ENCODE data around the gene ALPL. TPM values are rescaled to one million over a fixed set of nuclear protein-coding genes. Genes with fewer than 3 reads are reported as not detected.

Gene ALPL
- total and polyA plus RNA-seq, 4 donors: 3.3 to 93.1 (median 40.7) TPM

DNA sequence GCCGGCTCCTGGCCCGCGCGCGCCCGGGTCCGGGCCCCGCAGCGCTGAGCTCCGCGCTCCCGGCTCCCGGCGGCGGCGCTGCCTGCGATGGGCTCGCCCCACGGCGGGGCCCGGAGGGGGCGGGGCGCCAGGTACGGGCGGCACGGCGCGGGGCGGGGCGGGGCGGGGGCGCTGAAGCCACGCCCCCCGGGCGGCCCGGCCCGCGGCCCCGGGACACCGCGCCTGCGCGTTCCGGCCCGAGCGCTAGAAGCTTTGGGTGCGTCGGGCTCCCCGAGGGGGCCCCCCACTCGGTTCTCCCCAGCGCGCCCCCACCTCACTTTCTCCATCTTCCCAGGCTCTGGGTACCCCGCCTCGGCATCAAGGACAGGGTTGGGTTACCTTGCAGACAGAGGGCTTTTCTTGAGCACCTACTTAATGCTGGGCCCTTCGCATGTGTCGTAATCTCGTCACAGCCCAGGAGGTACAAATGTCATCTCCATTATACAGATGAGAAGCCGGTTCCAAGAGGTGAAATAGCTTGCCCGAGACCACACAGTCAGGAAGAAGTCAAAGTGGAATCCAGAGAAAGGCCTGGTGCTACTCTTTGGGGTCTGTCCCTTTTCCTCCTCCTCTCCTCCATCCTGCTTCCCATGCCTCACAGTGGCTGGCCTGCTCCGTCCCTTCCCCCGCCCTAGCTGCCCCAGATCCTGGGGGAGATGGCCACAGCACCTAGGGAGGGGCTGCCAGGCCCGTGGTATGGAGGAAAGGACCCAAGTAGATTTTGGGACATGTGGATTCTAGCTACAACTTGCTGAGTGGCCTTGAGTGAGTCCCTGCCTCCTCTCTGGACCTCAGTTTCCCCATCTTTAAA is 113.5 kb downstream of the ALPL start:
- TF ChIP-seq JUND (IDR thresholded peaks at IDR 0.05) (no peak), RXRA (IDR thresholded peaks at IDR 0.05) (no peak), REST (IDR thresholded peaks at IDR 0.05) (no peak), HNF4A (conservative IDR thresholded peaks at IDR 0.05) (no peak), SP1 (IDR thresholded peaks at IDR 0.05) (no peak), RAD21 (IDR thresholded peaks at IDR 0.05) (no peak), CTCF (IDR thresholded peaks at IDR 0.05; ENCODE audit: low read depth, low read length, missing input control) (no peak)
- TF ChIP-seq, protein P1, sequence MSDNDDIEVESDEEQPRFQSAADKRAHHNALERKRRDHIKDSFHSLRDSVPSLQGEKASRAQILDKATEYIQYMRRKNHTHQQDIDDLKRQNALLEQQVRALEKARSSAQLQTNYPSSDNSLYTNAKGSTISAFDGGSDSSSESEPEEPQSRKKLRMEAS (IDR thresholded peaks at IDR 0.05): no peak
- H3K27me3 ChIP-seq (ENCODE audit: control insufficient read depth in 4 of 4, insufficient read depth in 4 of 4, low read length in 3 of 4): no peaks in the 10 kb centered on the region
- H3K4me1 ChIP-seq (ENCODE audit: control insufficient read depth in 4 of 4, insufficient read depth in 4 of 4, low read length in 3 of 4): peaks cover 21 to 49% (median 46%) of the 10 kb centered on the region in 4 donors
- H3K4me3 ChIP-seq (ENCODE audit: low read depth in 1 of 3, low read length in 3 of 3): peak overlapping the region in 2 of 3 donors; percentile 0 to 66
- no peaks in the 10 kb centered on the region for H3K36me3 ChIP-seq (ENCODE audit: control insufficient read depth in 4 of 4, insufficient read depth in 3 of 4, low read depth in 1 of 4, low read length in 3 of 4)
- peak overlapping the region; percentile 6 to 53 for H3K9ac ChIP-seq (ENCODE audit: low read depth in 1 of 2, low read length in 2 of 2)
- no peaks in the 10 kb centered on the region for H3K9me3 ChIP-seq (ENCODE audit: control insufficient read depth in 4 of 4, low read length in 3 of 4)
- 6% methylated on average over 62 of the region's 62 CpGs for WGBS
- H3K27ac ChIP-seq (ENCODE audit: low read depth in 1 of 2, low read length in 2 of 2): peak overlapping the region; percentile 78 to 91
- peak; percentile 75 for DNase-seq (ENCODE audit: low spot score)

GRCh38 chr1:21623410-21623961 is 114.3 kb downstream of the ALPL start:
- Histone ChIP-seq H3K9ac (ENCODE audit: low read depth in 1 of 2, low read length in 2 of 2) (peak overlapping the region; percentile 6 to 53), H3K9me3 (ENCODE audit: control insufficient read depth in 4 of 4, low read length in 3 of 4) (no peaks in the 10 kb centered on the region), H3K36me3 (ENCODE audit: control insufficient read depth in 4 of 4, insufficient read depth in 3 of 4, low read depth in 1 of 4, low read length in 3 of 4) (no peaks in the 10 kb centered on the region), H3K4me1 (ENCODE audit: control insufficient read depth in 4 of 4, insufficient read depth in 4 of 4, low read length in 3 of 4) (peaks cover 21 to 49% (median 46%) of the 10 kb centered on the region in 4 donors), H3K4me3 (ENCODE audit: low read depth in 1 of 3, low read length in 3 of 3) (peak overlapping the region; percentile 0 to 51 (median 1)), H3K27me3 (ENCODE audit: control insufficient read depth in 4 of 4, insufficient read depth in 4 of 4, low read length in 3 of 4) (no peaks in the 10 kb centered on the region), H3K27ac (ENCODE audit: low read depth in 1 of 2, low read length in 2 of 2) (peak overlapping the region; percentile 78 to 91)
- TF ChIP-seq EGR1 (IDR thresholded peaks at IDR 0.05; ENCODE audit: low read depth in 2 of 2) (peak in 1 of 2 donors; percentile 82), REST (IDR thresholded peaks at IDR 0.05) (peak; percentile 89), FOXA2 (IDR thresholded peaks at IDR 0.05) (peak; percentile 83), TAF1 (conservative IDR thresholded peaks at IDR 0.05) (no peak), JUND (IDR thresholded peaks at IDR 0.05) (peak in 1 of 2 donors; percentile 73), GABPA (IDR thresholded peaks at IDR 0.05 in 1 of 2, conservative IDR thresholded peaks at IDR 0.05 in 1 of 2) (peak in 1 of 2 donors; percentile 71), RXRA (IDR thresholded peaks at IDR 0.05) (peak; percentile 35 to 88), ATF3 (IDR thresholded peaks at IDR 0.05) (no peak), SP1 (IDR thresholded peaks at IDR 0.05) (peak; percentile 86), FOXA1 (IDR thresholded peaks at IDR 0.05) (peak; percentile 71), HNF4A (conservative IDR thresholded peaks at IDR 0.05) (peak; percentile 47 to 70), YY1 (IDR thresholded peaks at IDR 0.05) (peak; percentile 93), RAD21 (IDR thresholded peaks at IDR 0.05) (peak in 1 of 2 donors; percentile 32), NR2F2 (IDR thresholded peaks at IDR 0.05) (no peak), HNF4G (IDR thresholded peaks at IDR 0.05) (no peak)
- TF ChIP-seq, protein P1 (IDR thresholded peaks at IDR 0.05): peak; percentile 91
- WGBS: 31% methylated on average over 10 of the region's 10 CpGs
- DNase-seq (ENCODE audit: low spot score): peak; percentile 68

Measured in liver (tissue), 9 donors.